GM19043 (cell line): Measurements from ENCODE around the gene CNTNAP2.

Experiments
- ATAC-seq: cut with Tn5 transposase; IDR thresholded peaks from one replicate; pipeline ENCODE4 v1.9.1; 2021; ENCODE audit warnings: low read depth; ENCODE audit not compliant: unreplicated experiment

The CNTNAP2 gene

GRCh38 chr7:147182874-147183273 is 1066.3 kb downstream of the CNTNAP2 start:
- ATAC-seq, result no peak

GRCh38 chr7:147183276-147183675 is 1066.7 kb downstream of the CNTNAP2 start:
- ATAC-seq, result no peak

- no peak for ATAC-seq
Observed at GRCh38 chr7:147188467-147188866, 1071.9 kb downstream of the CNTNAP2 start.

GRCh38 chr7:147193476-147193875 is 1076.9 kb downstream of the CNTNAP2 start:
- no peak for ATAC-seq

- ATAC-seq, result no peak
Observed at GRCh38 chr7:147196481-147196880, 1079.9 kb downstream of the CNTNAP2 start.

DNA sequence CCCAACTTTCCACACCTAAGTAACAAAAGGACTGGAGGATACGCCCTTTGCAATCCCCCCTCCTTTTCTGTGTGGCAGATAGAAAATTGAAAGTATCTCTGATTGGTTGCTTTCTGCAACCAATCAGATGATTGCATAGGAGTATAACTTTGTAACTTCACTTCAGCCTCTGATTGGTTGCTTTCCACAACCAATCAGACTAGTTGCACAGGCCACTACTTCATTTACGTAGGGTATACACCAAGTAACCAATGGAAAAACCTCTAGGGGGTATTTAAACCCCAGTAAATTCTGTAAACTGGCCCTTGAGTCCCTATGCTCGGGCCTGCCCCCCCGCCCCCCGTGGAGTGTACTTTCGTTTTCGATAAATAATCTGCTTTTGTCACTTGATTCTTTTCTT is 1080.4 kb downstream of the CNTNAP2 start:
- ATAC-seq, result no peak

DNA sequence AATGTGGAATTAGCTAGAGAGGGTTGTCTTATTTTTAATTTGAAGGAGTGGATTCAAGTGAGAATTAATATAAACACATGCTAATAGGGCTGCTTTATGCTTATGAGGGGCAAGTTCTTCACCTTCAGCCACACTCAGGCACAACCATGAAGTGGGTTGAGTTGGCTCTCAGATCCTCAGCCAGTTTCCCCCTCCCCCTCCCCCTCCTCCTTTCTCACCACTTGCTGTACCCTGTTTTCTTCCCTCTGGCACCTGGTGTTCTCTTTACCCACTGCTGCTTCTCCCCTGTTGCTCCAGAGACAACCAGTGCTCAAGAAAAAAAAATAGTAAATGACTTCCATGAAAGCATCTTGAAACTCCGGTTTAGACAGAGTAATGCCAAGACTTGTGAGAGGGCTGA is 1083.3 kb downstream of the CNTNAP2 start:
- ATAC-seq, result no peak

GRCh38 chr7:147207988-147208387 is 1091.4 kb downstream of the CNTNAP2 start:
- no peak for ATAC-seq

GRCh38 chr7:147231275-147231674 is 1114.7 kb downstream of the CNTNAP2 start:
- ATAC-seq, result no peak

DNA sequence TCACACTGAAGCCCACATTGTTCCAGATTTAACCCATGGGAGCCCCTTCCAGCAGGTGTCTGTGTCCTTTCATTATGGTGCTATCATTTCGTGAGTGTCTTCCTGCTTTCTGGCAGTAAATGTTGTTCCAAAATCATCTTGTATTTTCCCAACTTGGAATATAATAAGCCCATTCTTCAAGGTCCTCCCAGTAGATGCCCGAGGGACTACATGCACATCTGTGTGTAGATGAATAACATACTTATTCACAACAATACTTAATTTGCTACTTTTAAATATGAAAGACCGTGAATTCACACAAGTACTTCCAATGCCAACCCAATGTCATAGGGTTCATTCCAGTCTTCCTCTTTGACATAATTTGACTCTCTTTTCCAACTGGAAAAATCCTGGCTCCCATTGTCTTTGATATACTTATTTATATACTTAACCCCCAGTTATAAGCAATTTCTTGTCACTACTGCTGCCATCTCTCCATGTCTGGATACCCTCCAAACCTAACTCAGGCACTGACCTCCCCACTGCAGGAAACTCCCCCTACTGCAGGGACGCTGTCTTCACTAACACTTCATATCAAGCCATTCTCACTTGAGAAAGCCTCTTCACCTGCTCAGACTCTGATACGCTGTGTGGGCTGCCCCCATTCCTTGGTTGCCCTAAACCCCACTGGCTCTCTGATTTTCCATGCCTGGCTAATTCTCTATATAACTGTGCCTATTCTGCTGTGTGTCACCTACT is 1119.2 kb downstream of the CNTNAP2 start:
- no peak for ATAC-seq

DNA sequence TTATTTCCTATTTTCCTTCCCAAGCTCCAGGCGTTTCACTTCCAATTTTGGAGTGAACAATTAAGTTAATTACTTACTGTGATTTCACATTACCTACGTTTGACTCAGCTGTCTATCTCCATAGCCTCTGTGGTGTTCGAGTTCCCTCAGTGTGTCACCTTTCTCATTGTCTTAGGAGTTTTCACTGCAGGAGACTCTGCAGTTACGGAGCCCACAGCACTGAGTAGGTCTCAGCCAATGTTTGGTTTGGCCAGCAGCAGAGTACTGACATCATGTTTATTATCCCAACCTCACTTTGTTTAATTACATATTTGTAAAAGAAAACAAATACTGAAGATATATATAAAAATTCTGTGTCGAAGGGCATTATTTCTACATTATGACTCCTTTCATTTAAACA is 1123.9 kb downstream of the CNTNAP2 start:
- ATAC-seq, result no peak

- ATAC-seq, result peak; percentile 63
Observed at GRCh38 chr7:147245274-147245673, 1128.7 kb downstream of the CNTNAP2 start.

DNA sequence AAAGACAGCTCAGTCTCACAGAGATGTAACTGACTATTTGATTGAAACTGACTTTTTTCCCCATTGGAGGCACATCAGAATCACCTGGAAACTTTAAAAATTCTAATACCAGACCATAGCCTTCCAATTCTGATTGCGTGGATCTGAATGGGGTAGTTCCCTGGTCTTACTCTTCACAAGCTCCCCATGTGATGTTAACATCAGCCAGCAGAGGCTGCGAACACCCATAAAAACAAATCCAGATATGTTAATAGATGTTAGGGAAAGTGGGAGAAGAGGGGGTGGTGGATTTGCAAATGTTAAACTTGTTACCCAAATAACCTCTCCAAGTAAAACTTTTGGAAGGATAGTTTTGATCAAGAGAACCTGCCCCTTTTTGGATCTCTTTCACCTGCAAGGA is 1133.4 kb downstream of the CNTNAP2 start:
- no peak for ATAC-seq

GRCh38 chr7:147251751-147252325 is 1135.2 kb downstream of the CNTNAP2 start:
- ATAC-seq, result no peak

- no peak for ATAC-seq
Observed at GRCh38 chr7:147261693-147262092, 1145.1 kb downstream of the CNTNAP2 start.

GRCh38 chr7:147265528-147265927 is 1148.9 kb downstream of the CNTNAP2 start:
- ATAC-seq, result no peak

GRCh38 chr7:147276106-147276505 is 1159.5 kb downstream of the CNTNAP2 start:
- no peak for ATAC-seq

- no peak for ATAC-seq
Observed at GRCh38 chr7:147276783-147277370, 1160.3 kb downstream of the CNTNAP2 start.

DNA sequence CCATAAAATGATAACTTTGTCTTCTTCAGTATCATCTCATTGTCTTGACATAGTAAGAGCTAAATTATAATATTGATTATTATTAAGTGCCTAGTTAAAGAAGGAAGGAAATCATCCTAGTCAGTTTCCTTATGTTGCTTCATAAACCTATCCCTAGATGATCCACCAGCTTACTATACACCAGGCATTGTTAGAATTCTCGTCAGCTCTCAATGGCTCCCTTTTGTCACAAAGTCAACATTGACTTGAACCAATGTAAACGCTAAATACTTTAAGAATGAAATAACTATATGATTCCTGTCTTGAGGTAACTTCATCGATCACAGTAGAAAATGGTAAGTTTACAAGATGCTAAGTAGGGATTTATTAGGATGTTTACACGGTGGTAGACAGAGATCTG is 1162.9 kb downstream of the CNTNAP2 start:
- no peak for ATAC-seq

- no peak for ATAC-seq
Observed at GRCh38 chr7:147279964-147280374, 1163.4 kb downstream of the CNTNAP2 start.

DNA sequence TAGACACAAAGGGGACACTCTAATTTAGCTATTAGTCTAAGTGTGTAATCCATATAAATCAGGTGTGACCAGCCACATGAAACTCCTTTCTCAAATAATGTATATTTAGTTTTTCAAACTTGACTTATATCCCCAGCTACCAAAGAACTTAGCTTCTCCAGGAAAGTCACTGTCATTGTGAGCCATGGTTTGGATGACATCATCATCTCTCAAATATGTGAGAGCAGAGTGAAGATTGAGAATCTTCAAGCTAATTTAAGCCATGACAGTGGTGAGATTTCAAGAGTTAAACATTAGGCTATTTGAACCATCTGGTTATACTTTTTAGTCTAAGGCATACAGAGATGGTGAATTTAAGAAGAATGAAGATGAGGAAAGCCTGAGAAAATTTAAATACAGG is 1165.6 kb downstream of the CNTNAP2 start:
- no peak for ATAC-seq

GRCh38 chr7:147296201-147296600 is 1179.6 kb downstream of the CNTNAP2 start:
- ATAC-seq, result no peak
